IMR-90 (cell line): ENCODE measurements around the gene SORL1.

Experiments
- BHLHE40 ChIP-seq: fragments of 150-350 bp; IDR thresholded peaks from 2 replicates; pipeline ENCODE4 v1.6.1; 2016; ENCODE audit warnings: mild to moderate bottlenecking, low read depth, low read length
- CHD1 ChIP-seq: IDR thresholded peaks from 2 replicates; pipeline ENCODE4 v1.6.1; 2012; ENCODE audit warnings: low read depth, low read length, improper control_type of control experiment
- CTCF ChIP-seq: conservative IDR thresholded peaks from 2 replicates; pipeline ENCODE4 v1.5.1; 2012; ENCODE audit warnings: mild to moderate bottlenecking, low read depth, low read length, improper control_type of control experiment
- ELK1 ChIP-seq: fragments of 150-350 bp; IDR thresholded peaks from 2 replicates; pipeline ENCODE4 v1.6.1; 2016; ENCODE audit warnings: low read depth, mild to moderate bottlenecking, low read length, moderate library complexity, borderline replicate concordance
- MAFK ChIP-seq: IDR thresholded peaks from 2 replicates; pipeline ENCODE4 v1.6.1; 2012; ENCODE audit warnings: low read depth, low read length, improper control_type of control experiment
- MXI1 ChIP-seq: IDR thresholded peaks from 2 replicates; pipeline ENCODE4 v1.6.1; 2012; ENCODE audit warnings: low read depth, mild to moderate bottlenecking, low read length, moderate library complexity, borderline replicate concordance
- POLR2A ChIP-seq: IDR thresholded peaks from 2 replicates; pipeline ENCODE4 v1.6.1; 2012; ENCODE audit warnings: mild to moderate bottlenecking, low read depth, low read length
- RAD21 ChIP-seq: IDR thresholded peaks from 2 replicates; pipeline ENCODE4 v1.6.1; 2012; ENCODE audit warnings: low read length, improper control_type of control experiment
- RCOR1 ChIP-seq: IDR thresholded peaks from 2 replicates; pipeline ENCODE4 v1.6.1; 2012; ENCODE audit warnings: mild to moderate bottlenecking, low read length, improper control_type of control experiment; ENCODE audit not compliant: insufficient replicate concordance
- SMC3 ChIP-seq: fragments of 150-350 bp; IDR thresholded peaks from 2 replicates; pipeline ENCODE4 v1.6.1; 2016; ENCODE audit warnings: low read depth, mild to moderate bottlenecking, antibody characterized with exemption, low read length, moderate library complexity

- TF ChIP-seq POLR2A (no peak), MXI1 (no peak), CTCF (no peak), RAD21 (no peak), BHLHE40 (no peak), RCOR1 (no peak), SMC3 (no peak), CHD1 (no peak), MAFK (no peak), ELK1 (no peak)
These were observed 12.8 kb upstream of the SORL1 start for GRCh38 chr11:121439337-121439736.
